22Rv1 (cell line): ENCODE results near the gene POLR2C.

Experiments
- CTCF ChIP-seq: fragments of 450-650 bp; IDR thresholded peaks from 2 replicates; pipeline ENCODE4 v1.5.1; 2017; ENCODE audit warnings: mild to moderate bottlenecking
- ZFX ChIP-seq: fragments of 450-650 bp; IDR thresholded peaks from 2 replicates; pipeline ENCODE4 v1.6.1; 2017; ENCODE audit warnings: antibody characterized with exemption, borderline replicate concordance

GRCh38 chr16:57422026-57422944 lies 40.2 kb upstream of the POLR2C start:
- TF ChIP-seq CTCF (peak; percentile 82), ZFX (no peak)
